Kidney epithelial cell (primary cell): ENCODE measurements around the gene CLDN19. TPM values are rescaled to one million over a fixed set of nuclear protein-coding genes. Genes with fewer than 3 reads are reported as not detected.
A peak's percentile ranks its signal among the peaks of the same experiment; 100 is the strongest.

Source experiments
- DNase-seq: peaks from one replicate; pipeline ENCODE4 v3.0.0-alpha.2; 2010; ENCODE audit warnings: low read depth
- H3K27me3 ChIP-seq: 2 replicates; pipeline ENCODE4 v1.6.0; 2011; ENCODE audit warnings: low read length; ENCODE audit not compliant: control insufficient read depth, insufficient read depth
- H3K36me3 ChIP-seq: 2 replicates; pipeline ENCODE4 v1.5.1; 2011; ENCODE audit warnings: low read length; ENCODE audit not compliant: control insufficient read depth, insufficient read depth
- H3K4me3 ChIP-seq: 2 replicates; pipeline ENCODE4 v1.5.1; 2011; ENCODE audit warnings: low read depth, mild to moderate bottlenecking, control low read depth, low read length
- CTCF ChIP-seq: IDR thresholded peaks from 2 replicates; pipeline ENCODE4 v1.5.1; 2011; ENCODE audit warnings: mild to moderate bottlenecking, moderate library complexity, low read length, control low read depth, inconsistent platforms; ENCODE audit not compliant: insufficient read depth, poor library complexity, severe bottlenecking
- total RNA-seq: library from RNA; depleted of rRNA; stranded (reverse); fragments of >200 nt; gene quantifications from 2 replicates; pipeline ENCODE4 v1.2.3, GENCODE V29; 2015

The CLDN19 gene
- total RNA-seq, 1 donor from 2014 or later: 0.08 TPM

- TF ChIP-seq CTCF: no peak
- H3K36me3 ChIP-seq: no peaks in the 10 kb centered on the region
- peaks cover 8% of the 10 kb centered on the region for H3K27me3 ChIP-seq
- no peak for DNase-seq
- H3K4me3 ChIP-seq: no peak overlapping the region
These were observed 1.7 kb upstream of the CLDN19 start for GRCh38 chr1:42741706-42742105.

- H3K36me3 ChIP-seq: no peaks in the 10 kb centered on the region
- no peak for DNase-seq
- H3K4me3 ChIP-seq: no peak overlapping the region
- H3K27me3 ChIP-seq: peaks cover 8% of the 10 kb centered on the region
- no peak for TF ChIP-seq CTCF
These were observed 980 bp upstream of the CLDN19 start for GRCh38 chr1:42740851-42741580.

GRCh38 chr1:42738678-42739226, 1.3 kb downstream of the CLDN19 start:
- no peaks in the 10 kb centered on the region for H3K36me3 ChIP-seq
- no peak for TF ChIP-seq CTCF
- DNase-seq: no peak
- peaks cover 8% of the 10 kb centered on the region for H3K27me3 ChIP-seq
- H3K4me3 ChIP-seq: no peak overlapping the region

- no peak for DNase-seq
- Histone ChIP-seq H3K27me3 (peaks cover 8% of the 10 kb centered on the region), H3K36me3 (no peaks in the 10 kb centered on the region), H3K4me3 (no peak overlapping the region)
- no peak for TF ChIP-seq CTCF
These were observed 1.9 kb downstream of the CLDN19 start for GRCh38 chr1:42737986-42738677.

GRCh38 chr1:42737257-42737656, 2.8 kb downstream of the CLDN19 start:
- peak; percentile 3 for TF ChIP-seq CTCF
- no peak for DNase-seq
- no peak overlapping the region for H3K4me3 ChIP-seq
- no peaks in the 10 kb centered on the region for H3K36me3 ChIP-seq
- H3K27me3 ChIP-seq: peaks cover 8% of the 10 kb centered on the region
